Amniotic stem cell (primary cell): ENCODE results near the gene SLC35A2.
"Not testable (repeated sequence)": the region's sequence is repeated elsewhere in the genome, so short reads cannot be mapped to it uniquely, and the experiment has no call there.

ENCODE experiments used
- DNase-seq: peaks from one replicate; lab custom pipeline; 2025; lab: John Stamatoyannopoulos, UW

The SLC35A2 gene

DNA sequence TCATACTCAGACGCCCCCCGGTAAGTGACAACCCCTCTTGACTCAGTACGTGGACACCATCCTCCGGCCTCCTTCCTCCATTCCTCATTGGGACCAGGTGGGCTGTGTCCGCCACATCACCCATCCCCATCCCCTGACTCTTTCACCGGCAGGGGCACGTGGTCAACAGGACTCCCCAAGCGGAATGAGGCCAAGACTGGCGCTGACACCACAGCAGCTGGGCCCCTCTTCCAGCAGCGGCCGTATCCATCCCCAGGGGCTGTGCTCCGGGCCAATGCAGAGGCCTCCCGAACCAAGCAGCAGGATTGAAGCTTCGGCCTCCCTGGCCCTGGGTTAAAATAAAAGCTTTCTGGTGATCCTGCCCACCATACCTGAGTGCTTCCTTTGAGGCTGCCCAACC lies 8.7 kb downstream of the SLC35A2 start:
- DNase-seq: no peak

DNA sequence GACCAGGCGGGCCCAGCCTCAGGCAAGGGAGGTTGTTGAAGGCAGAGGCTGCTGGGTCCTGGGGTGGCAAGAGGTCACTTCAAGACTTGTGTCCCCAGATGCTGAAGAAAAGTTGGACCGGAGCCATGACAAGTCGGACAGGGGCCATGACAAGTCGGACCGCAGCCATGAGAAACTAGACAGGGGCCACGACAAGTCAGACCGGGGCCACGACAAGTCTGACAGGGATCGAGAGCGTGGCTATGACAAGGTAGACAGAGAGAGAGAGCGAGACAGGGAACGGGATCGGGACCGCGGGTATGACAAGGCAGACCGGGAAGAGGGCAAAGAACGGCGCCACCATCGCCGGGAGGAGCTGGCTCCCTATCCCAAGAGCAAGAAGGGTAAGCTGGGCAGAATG lies 9.3 kb downstream of the SLC35A2 start:
- no peak for DNase-seq

DNA sequence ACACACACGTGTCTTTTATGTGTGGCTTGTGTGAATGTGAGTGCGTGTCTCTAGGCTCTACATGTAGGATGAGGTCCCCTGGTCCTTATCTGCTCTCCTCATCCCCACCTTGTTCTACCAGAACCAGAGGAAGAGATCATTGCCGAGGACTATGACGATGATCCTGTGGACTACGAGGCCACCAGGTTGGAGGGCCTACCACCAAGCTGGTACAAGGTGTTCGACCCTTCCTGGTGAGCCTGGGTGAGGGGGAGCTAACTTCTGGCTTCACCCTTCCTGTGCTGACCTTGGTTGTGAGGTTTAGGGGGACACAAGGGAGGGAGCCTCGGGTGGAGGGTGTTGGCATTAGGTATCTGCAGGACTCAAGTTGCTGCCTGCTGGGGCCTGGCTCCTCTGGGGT lies 10.4 kb downstream of the SLC35A2 start:
- no peak for DNase-seq

DNA sequence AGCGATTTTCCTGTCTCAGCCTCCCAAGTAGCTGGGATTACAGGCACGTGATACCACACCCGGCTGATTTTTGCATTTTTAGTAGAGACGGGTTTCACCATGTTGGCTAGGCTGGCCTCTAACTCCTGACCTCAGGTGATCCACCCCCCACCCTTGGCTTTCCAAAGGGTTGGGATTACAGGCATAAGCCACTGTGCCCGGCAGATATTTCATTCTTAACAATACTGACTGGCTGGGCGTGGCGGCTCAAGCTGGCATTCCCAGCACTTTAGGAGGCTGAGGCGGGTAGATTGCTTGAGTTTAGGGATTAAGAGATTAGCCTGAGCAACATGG lies 12.4 kb downstream of the SLC35A2 start:
- DNase-seq: no peak

DNA sequence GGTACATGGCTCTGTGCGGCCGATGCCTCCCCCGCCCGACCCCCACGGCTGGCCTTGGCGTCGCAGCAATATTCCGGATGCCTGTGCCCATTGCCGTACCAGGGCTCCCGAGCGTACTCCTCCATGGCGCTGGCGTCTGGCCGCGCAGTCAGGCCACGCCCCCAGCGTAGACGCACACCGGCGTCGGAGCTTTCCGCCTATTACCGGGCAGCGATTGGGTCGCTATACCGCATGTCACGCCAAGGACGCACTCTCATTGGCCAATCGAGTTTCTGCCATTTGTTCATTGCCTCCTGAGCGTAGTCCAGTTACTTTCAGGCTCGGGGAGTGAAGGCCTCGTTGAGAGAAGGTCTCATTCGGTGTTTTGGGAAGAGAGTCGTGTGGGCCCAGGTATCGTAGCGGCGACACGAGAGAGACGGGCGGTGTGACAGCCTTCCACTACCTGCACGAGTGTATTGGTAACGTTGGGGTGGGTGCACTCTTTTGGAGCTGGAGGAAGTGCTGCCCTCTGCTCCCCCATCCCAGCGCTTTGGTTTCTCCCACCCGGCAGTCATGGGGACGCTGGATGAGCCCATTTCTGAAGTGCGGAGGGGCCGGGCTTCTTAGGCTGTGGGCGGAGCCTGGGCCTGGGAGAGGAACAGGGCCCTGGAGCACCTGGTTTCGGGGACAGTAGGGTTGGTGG lies 13.7 kb downstream of the SLC35A2 start, which contains the start of the genes PQBP1 and TIMM17B:
Gene PQBP1, plus strand, starts transcription at position 306 of the 682 bp plus-strand sequence. CDS start 580 bp downstream, outside the sequence.
Gene TIMM17B, minus strand, starts transcription at position 144 of the 682 bp plus-strand sequence. Its CDS starts 19 bp downstream, at position 125.
- DNase-seq: peak; percentile 91

DNA sequence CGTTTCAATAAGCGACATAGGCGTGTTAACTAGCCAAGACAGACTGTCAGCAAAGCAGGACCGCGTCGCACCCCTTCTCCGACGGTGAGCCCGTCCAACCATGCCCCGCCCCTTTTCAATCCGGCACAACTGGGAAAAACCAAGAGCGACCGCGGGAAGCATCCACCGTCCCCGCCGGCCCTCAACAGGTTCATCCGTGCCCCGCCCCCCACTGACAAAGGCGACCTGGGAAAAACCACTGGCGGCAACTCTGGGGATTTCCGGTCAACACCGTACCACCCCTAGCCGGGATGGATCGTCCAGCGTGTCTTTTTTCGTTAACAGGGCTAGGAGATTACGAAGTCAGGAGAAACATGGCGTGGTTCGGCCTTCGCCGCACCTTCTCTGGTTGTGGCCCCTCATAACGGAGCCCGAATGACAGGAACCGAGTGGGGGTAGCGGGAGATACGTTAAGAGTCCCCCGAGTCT lies 14.3 kb downstream of the SLC35A2 start:
- DNase-seq: peak; percentile 8

DNA sequence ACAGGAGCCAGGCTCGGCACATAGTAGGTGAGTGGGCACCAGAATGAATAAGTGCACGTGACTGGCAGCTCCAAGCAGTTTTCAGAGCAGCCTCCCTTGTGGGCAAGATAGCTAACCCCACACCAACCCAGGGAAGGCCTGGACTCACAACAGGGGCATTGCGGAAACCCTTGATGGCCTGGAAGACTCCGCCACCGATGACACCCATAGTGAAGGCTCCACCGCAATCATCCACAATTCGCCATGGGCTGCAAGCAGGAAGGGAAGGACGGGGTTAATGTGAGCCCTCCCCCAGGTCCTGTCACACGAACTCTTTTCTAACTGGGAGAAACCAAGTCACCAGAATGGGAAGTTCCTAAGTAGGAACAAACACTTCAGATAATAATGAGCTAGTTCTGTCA lies 14.8 kb downstream of the SLC35A2 start:
- no peak for DNase-seq

DNA sequence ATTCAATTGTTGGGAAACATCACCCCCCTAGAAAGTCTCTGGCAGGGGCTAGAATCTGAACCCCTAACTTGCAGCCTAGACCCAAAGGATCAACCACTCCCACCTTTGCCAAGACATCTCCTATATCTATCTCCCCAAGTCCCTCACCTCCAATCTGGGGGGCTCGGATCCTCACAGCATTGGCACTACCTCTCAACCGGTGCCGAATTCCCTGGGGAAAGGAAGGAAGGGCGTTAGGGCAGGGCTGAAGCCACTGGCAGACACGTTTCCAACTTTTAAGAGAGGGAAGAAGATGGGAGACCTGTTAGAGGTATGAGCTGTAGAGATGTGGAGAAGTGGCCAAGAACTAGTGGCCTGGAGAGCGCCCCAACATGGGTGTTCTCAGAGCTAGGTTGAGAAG lies 16.6 kb downstream of the SLC35A2 start:
- DNase-seq: no peak

DNA sequence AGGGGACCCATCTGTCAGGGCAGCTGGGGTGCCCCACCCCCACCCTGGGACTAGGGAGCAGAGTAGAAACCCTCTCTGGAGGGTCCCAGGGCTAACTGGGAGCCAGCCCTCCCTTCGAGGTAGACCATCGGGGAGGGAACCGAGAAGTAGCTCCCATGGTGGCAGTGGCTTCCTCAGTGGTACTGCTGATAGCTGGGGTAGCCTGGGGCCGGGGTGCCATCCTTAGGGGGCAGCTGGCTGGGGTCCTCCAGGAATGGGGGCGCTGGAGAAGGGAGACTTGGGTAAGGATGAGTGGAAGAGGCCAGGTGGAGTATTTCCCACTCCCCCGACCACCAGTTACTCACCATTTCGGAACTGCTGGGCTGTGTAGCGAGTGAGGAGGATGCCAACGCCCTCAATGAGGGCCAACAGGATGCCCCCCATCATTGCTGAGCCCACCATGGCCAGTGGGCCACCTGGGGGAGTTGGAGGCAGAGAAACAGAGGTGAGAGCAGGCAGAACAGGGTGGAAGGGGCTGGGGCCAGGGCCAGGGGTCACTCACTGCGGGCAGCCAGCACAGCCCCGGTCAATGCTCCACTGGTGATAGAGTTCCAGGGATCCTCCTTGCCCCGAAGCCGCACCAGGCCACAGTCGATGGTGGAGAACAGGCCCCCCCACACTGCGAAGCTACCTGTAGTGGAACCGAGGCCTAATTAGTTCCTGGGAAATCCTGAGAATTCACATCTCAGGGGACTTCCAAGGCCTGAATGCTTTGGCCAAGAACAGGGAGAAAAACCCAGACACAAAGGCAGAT lies 17.7 kb downstream of the SLC35A2 start:
- no peak for DNase-seq

DNA sequence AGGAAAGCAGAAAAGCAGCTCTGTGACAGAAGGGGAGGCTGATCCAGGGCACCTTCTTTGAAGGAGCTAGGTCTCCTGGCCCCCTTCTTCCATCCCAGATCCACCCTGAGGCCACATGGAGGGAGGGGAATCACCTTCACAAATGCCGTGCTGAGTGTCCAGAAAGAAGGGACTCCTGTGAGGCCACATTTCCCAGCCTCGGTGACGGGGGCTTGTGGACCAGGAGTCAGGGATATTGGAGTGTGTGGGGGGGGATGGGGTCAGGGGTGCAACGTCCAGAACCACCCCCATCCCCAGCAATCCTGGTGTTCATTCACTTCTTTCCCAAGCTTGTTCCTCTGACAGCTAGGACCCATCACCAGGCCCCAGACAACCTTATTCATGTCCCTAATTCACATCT lies 18.6 kb downstream of the SLC35A2 start:
- DNase-seq: no peak

DNA sequence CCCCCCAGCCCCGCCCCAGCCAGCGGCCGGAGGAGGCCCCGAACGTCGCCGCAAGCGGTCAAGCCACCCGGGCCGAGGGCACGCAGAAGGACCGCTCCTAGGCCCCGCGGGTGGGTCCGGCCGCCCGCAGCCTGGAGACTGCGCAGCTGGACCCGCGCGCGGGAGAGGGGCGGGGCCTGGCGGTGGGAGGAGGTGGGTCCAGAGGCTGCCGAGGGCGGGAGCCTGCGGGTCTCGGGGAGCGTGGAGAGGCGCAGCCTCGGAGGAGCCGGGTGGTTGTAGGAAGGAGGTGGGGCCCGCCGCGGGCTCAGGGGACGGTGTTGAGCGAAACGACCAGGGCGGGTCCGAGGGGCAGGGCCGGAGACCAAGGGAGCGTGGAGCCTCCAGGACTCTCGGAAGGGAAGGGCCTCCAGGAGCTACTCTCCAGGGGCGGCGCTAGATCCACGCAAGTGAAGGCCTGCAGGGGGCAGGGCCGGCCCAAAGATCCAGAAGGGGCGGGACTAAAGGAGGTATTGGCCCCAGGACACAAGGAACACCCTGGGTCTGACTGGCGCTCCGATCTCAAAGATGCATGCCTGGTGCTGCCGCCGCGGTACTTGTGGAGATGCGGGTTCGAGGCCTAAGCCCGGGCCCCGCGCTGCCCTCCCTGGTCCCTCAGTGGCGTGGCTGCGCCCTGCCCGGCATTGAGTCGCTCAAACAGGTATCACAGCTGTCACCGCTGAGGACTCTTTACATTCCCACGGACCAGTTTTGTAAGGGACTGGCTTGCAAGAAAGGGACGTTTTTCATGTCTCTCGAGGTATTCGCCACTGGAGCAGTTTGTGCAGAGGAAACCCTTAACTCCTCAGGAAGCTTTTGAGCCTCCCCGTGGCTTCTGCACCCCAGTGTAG lies 19.8 kb downstream of the SLC35A2 start:
- peak; percentile 61 for DNase-seq

DNA sequence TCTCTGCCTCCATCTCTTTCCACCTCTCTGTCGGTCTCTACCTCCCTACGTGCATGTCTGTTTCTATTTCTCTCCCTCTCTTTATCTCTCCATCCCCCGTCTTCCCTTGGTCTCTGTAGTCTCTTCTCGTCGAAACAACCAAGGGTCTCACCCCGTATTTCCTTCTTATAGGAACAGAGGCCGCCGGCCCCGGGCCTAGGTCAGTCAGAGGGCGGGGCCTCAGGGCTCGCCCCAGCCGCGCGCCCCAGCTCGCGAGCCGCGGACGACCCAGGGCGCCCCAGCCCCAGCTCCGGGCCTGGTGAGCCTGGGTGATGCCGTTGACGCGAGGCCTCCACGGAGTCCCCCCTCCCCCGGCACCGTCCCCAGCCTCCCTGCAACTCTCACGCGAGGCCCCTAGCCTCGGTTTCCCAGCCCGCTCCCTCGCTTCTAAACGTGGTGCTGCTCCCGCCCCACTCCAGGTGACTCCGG lies 20.5 kb downstream of the SLC35A2 start:
- DNase-seq: no peak

DNA sequence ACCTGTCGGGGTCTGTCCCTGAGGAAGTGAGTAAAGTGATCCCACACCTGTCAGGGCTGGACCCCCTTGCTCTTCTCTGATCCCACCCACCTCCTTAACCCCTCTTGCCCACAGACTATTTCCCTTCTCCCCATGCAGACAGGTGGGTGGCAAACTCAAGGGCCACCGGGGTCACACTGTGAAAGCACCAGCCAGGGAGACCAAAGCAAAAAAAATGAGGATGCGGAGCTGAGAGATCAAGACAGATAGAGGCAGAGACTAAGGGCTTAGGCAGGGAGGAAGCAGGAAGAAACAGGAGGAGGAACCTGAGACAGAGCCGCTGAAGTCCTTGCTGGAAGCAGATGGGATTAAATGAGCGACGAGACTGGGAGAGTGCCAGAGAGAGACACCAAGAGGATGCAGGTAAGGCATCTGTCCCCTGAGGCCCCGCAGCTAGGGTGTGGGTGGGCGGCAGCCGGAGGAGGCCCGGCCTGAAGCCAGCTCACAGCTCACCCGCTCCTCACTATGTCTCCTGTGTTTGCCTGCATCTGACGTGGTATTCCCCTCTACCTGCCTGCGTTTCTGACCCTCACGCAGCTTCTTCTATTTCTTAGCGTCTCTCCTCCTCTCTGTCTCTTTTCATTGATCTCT lies 21.0 kb downstream of the SLC35A2 start:
- no peak for DNase-seq

DNA sequence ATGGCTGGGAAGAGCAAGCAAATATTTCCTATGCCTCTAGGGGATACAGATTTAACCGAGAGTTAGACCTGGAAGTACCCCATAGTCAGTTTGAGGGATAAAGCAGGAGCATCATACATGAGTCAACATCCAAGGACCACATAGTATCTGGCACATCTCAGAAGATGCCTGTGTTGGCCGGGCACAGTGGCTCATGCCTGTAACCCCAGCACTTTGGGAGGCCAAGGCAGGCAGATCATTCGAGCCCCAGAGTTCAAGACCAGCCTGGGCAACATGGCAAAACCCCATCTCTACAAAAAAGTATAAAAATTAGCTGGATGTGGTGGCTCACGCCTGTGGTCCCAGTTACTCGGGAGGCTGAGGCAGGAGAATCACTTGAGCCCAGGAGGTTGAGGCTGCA lies 24.9 kb downstream of the SLC35A2 start:
- DNase-seq: not testable (repeated sequence)

DNA sequence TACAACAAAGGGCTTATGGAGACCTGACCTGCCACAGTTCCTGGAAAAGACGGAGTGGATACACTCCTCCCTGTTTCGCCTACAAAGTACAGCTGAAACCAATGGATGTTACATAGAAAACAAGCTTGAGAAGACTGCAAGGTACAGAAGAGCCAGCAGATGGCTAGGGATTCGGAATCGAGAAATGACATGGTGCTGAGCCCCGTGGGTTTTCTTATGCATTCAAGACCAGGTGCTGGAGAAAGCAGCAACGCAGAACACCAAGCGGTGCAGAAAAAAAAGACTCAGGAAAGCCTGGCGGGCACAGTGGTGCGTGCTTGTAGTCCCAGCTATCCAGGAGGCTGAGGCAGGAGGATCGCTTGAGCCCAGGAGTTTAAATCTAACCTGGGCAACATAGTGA lies 27.7 kb downstream of the SLC35A2 start:
- no peak for DNase-seq

DNA sequence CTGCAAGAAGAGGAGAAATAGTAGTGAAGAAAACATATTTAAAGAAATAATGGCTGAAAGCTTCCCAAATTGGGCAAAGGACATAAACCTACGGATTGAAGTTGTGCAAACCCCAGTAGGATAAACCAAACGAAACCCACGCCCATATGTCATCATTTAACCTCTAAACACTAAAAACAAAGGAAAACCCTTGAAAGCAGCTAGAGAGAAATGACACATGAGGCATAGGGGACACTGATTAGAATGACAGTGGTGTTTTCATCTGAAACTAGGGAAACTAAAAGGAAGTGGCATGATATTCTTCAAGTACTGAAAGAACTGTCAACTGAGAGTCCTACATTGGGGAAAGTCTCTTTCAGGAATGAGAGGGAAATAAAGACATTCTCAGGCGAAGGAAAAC lies 34.5 kb downstream of the SLC35A2 start:
- not testable (repeated sequence) for DNase-seq

DNA sequence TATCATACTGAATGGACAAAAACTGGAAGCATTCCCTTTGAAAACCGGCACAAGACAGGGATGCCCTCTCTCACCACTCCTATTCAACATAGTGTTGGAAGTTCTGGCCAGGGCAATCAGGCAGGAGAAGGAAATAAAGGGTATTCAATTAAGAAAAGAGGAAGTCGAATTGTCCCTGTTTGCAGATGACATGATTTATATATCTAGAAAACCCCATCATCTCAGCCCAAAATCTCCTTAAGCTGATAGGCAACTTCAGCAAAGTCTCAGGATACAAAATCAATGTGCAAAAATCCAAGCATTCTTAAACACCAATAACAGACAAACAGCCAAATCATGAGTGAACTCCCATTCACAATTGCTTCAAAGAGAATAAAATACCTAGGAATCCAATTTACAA lies 39.4 kb downstream of the SLC35A2 start:
- DNase-seq: not testable (repeated sequence)

DNA sequence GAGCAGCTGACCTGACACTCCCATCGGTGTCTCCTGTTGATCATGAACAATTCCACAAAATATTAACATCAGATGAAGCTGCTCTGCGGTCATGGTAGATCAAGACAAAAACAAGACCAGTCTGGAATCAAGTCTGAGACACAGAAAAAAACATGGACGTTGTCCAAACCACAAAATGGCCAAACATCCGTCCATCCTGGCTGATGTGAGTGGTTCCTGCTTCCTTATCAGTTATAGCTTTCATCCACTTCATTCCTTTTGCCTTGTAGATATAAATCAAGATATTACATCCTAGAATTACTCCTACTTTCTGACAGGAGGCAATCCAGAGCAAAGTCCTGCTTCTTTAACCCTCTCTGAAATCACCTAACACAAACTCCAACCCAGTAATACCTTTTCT lies 47.2 kb downstream of the SLC35A2 start:
- no peak for DNase-seq

DNA sequence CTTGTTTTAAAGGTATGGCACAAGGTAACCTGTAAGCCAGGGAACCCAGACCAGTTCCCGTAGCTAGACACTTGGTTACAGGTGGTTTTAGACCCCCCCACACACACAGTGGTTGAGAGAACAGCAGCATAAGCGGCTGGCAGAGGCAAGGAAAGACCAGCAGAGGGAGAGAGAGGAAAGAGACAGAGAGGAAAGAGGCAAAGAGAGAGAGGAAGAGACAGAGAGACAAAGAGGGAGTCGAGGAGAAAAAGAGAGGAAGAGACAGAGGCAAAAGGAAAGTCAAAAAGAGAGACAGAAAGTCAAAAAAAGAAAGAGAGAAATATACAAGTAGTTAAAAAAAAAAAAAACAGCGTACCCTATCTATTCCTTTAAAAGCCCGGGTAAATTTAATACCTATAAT lies 56.5 kb downstream of the SLC35A2 start:
- DNase-seq: no peak

DNA sequence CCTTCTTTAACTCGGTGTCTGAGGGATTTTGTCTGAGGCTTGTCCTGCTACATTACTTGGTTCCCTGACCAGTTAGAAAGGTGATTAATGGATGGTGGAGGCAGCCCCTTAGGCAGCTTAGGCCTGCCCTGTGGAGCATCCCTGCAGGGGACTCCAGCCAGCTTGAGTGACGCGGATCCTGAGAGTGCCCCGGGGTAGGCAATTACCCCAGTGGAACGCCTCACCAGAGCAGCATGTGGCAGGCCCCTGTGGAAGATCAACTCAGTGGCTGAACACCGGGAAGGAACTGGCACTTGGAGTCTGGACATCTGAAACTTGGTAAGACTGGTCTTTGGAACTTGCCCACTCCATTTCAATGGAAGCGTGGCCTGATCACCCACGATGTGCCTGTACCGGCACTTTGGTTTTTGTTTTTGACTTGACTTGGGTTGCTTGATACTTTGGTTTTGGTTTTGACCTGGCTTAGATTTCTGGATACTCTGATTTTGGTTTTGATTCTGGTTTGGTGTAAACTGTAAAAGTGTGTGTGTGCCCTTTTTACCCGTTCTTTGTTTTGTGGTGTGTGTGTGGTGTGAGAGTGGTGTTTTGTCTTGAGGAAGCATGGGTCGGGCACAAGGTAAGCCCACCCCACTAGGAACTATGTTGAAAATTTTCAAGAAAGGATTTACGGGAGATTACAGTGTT lies 57.2 kb downstream of the SLC35A2 start:
- not testable (repeated sequence) for DNase-seq

DNA sequence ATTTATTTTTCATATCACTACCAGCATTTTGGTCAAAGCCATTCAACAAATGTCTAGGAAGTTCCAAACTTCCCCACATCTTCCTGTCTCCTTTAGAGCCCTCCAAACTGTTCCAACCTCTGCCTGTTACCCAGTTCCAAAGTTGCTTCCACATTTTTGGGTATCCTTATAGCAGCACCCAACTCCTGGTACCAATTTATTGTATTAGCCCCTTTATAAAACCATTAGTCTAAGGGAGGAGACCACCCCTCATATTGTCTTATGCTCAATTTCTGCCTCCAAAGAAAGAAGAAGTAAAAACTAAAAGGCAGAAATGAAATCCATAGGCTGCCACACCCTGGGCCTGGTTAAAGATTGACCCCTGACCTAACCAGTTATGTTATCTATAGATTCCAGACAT lies 58.0 kb downstream of the SLC35A2 start:
- not testable (repeated sequence) for DNase-seq
